Spleen (tissue), 7 donors: ENCODE data around the gene MAN2A2.

Source experiments
- CTCF ChIP-seq, 11 experiments: fragments of 200-600 bp in 7 of 11; fragments of 450-650 bp in 4 of 11; sonication (generic) in 4 of 11; IDR thresholded peaks in 8 of 11; conservative IDR thresholded peaks in 3 of 11; 1 replicate in 7 of 11; 2 replicates in 4 of 11; pipeline versions ENCODE4 v1.4.0 to v1.8.0; 2016 to 2021; ENCODE audit warnings: antibody characterized with exemption in 11 of 11, inconsistent platforms in 4 of 11, mild to moderate bottlenecking in 1 of 11
- POLR2AphosphoS5 ChIP-seq, 3 donors: sonication (generic); formaldehyde crosslinking; IDR thresholded peaks; one replicate each; pipeline ENCODE4 v1.5.1; 2017; ENCODE audit warnings: antibody characterized with exemption in 3 of 3
- donor health status: DM: no; HTN: no; CAD: no; lungs with moderate emphysema.
- donor health status: DM: no; HTN: no; CAD: no.
- donor health status: DM: no; HTN: no; CAD: no.

GRCh38 chr15:90933301-90933700 is 30.2 kb downstream of the MAN2A2 start:
- TF ChIP-seq CTCF (IDR thresholded peaks at IDR 0.05 in 8 of 11, conservative IDR thresholded peaks at IDR 0.05 in 3 of 11) (no peak), POLR2AphosphoS5 (IDR thresholded peaks at IDR 0.05) (no peak)
